ENCODE measurements around the gene GEMIN4.
"Not testable (repeated sequence)": the region's sequence is repeated elsewhere in the genome, so short reads cannot be mapped to it uniquely, and the experiment has no call there.

The GEMIN4 gene

GRCh38 chr17:789160-789840 is 37.2 kb upstream of the GEMIN4 start:
- no peak overlapping the region for H3K4me3 ChIP-seq (ENCODE audit: low read length)
- no peaks in the 10 kb centered on the region for H4K20me1 ChIP-seq (ENCODE audit: control insufficient read depth, insufficient read depth, low read depth, low read length)
- peaks cover 43% of the 10 kb centered on the region for H3K79me2 ChIP-seq (ENCODE audit: control insufficient read depth, low read length)
- H3K27ac ChIP-seq (ENCODE audit: low read depth, low read length), result no peak overlapping the region
- no peaks in the 10 kb centered on the region for H3K27me3 ChIP-seq (ENCODE audit: control insufficient read depth, low read length)
- H3F3A ChIP-seq (ENCODE audit: control insufficient read depth, insufficient read depth), result no peaks in the 10 kb centered on the region; the same call in 1 of the 2 replicates
- no peaks in the 10 kb centered on the region for H3K9me3 ChIP-seq (ENCODE audit: control insufficient read depth, insufficient read depth, low read length)
- H3K4me2 ChIP-seq (ENCODE audit: low read length), result no peak overlapping the region
- H3K4me1 ChIP-seq (ENCODE audit: control insufficient read depth, low read length), result peaks cover 7% of the 10 kb centered on the region
- TF ChIP-seq CTCF (IDR thresholded peaks at IDR 0.05; ENCODE audit: low read depth, low read length, poor library complexity, severe bottlenecking) (no peak), EZH2phosphoT487 (IDR thresholded peaks at IDR 0.05; ENCODE audit: borderline replicate concordance, low read length) (no peak)
- no peaks in the 10 kb centered on the region for H3K9me2 ChIP-seq (replicated peaks; ENCODE audit: control insufficient read depth, low read length)
- H3K36me3 ChIP-seq (ENCODE audit: control insufficient read depth, low read length), result peaks cover 74% of the 10 kb centered on the region

DNA sequence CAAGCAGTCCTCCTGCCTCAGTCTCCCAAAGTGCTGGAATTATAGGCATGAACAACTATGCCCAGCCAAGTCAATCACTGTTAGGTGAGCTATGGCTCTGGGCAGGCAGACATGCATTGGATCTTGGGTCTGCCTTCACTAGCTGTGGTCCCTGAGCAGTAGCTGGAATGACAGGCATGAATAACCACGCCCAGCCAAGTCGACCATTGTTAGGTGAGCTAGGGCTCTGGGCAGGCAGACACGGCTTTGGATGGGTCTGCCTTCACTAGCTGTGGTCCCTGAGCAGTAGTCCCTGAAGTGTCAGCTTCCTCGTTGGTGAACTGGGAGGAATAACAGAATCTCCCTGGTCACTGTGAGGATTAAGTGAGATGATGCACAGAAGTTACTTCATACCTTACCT is 36.5 kb upstream of the GEMIN4 start:
- Histone ChIP-seq H4K20me1 (ENCODE audit: control insufficient read depth, insufficient read depth, low read depth, low read length) (0 out of 2 replicates have a peak, but pooled peaks cover 4% of the 10 kb centered on the region), H3K9me2 (replicated peaks; ENCODE audit: control insufficient read depth, low read length) (no peaks in the 10 kb centered on the region), H3K4me2 (ENCODE audit: low read length) (no peak overlapping the region), H3K4me1 (ENCODE audit: control insufficient read depth, low read length) (peaks cover 15% of the 10 kb centered on the region), H3K9me3 (ENCODE audit: control insufficient read depth, insufficient read depth, low read length) (no peaks in the 10 kb centered on the region), H3K27ac (ENCODE audit: low read depth, low read length) (no peak overlapping the region), H3K79me2 (ENCODE audit: control insufficient read depth, low read length) (peaks cover 51% of the 10 kb centered on the region), H3K4me3 (ENCODE audit: low read length) (no peak overlapping the region), H3F3A (ENCODE audit: control insufficient read depth, insufficient read depth) (no peaks in the 10 kb centered on the region; the same call in 1 of the 2 replicates), H3K36me3 (ENCODE audit: control insufficient read depth, low read length) (peaks cover 79% of the 10 kb centered on the region), H3K27me3 (ENCODE audit: control insufficient read depth, low read length) (no peaks in the 10 kb centered on the region)
- TF ChIP-seq EZH2phosphoT487 (IDR thresholded peaks at IDR 0.05; ENCODE audit: borderline replicate concordance, low read length), result no peak

DNA sequence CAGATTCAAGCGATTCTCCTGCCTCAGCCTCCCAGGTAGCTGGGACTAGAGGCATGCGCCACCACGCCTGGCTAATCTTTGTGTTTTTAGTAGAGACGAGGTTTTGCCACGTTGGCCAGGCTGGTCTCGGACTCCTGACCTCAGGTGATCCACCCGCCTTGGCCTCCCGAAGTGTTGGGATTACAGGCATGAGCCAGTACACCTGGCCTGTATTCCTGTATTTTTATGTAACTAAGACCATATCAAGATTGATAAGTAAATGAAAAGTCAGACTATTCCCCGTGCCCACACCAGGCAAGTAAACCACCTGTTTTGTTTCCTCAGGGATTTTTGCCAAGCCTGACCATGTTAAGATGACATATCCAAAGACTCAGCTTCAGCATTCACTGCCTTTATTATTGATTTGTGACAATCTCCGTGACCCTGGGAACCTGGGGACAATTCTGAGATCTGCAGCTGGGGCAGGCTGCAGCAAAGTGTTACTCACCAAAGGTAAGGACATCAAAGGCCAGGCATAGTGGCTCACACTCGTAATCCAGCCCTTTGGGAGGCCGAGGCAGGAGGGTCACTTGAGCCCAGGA is 35.7 kb upstream of the GEMIN4 start:
- no peaks in the 10 kb centered on the region for H3K9me2 ChIP-seq (replicated peaks; ENCODE audit: control insufficient read depth, low read length)
- H3K36me3 ChIP-seq (ENCODE audit: control insufficient read depth, low read length), result peaks cover 76% of the 10 kb centered on the region
- H3K27me3 ChIP-seq (ENCODE audit: control insufficient read depth, low read length), result no peaks in the 10 kb centered on the region
- no peak overlapping the region for H3K4me2 ChIP-seq (ENCODE audit: low read length)
- no peak for TF ChIP-seq EZH2phosphoT487 (IDR thresholded peaks at IDR 0.05; ENCODE audit: borderline replicate concordance, low read length)
- no peak for TF ChIP-seq CTCF (IDR thresholded peaks at IDR 0.05; ENCODE audit: low read depth, low read length, poor library complexity, severe bottlenecking)
- no peak overlapping the region for H3K27ac ChIP-seq (ENCODE audit: low read depth, low read length)
- H3K4me3 ChIP-seq (ENCODE audit: low read length), result no peak overlapping the region
- H3K79me2 ChIP-seq (ENCODE audit: control insufficient read depth, low read length), result peaks cover 59% of the 10 kb centered on the region
- no peaks in the 10 kb centered on the region; the same call in 1 of the 2 replicates for H3F3A ChIP-seq (ENCODE audit: control insufficient read depth, insufficient read depth)
- no peaks in the 10 kb centered on the region for H3K9me3 ChIP-seq (ENCODE audit: control insufficient read depth, insufficient read depth, low read length)
- H3K4me1 ChIP-seq (ENCODE audit: control insufficient read depth, low read length), result peaks cover 21% of the 10 kb centered on the region
- H4K20me1 ChIP-seq (ENCODE audit: control insufficient read depth, insufficient read depth, low read depth, low read length), result 0 out of 2 replicates have a peak, but pooled peaks cover 4% of the 10 kb centered on the region

DNA sequence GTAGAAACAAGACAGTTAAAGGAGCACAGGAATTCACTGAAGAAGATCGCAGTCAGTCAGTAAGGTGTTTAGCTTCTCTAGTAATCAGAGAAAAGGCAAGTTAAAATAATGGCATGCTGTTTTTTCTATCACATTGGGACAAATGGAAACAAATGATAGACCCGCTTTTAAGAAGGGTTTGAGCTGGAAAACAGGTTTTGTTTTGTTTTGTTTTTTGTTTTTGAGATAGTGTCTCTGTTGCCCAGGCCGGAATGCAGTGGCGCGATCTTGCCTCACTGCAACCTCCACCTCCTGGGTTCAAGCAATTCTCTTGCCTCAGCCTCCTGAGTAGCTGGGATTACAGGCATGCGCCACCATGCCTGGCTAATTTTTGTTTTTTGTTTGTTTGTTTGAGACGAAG is 33.8 kb upstream of the GEMIN4 start:
- H4K20me1 ChIP-seq (ENCODE audit: control insufficient read depth, insufficient read depth, low read depth, low read length); H3K4me3 ChIP-seq (ENCODE audit: low read length); H3K27ac ChIP-seq (ENCODE audit: low read depth, low read length); H3K9me3 ChIP-seq (ENCODE audit: control insufficient read depth, insufficient read depth, low read length); H3K4me2 ChIP-seq (ENCODE audit: low read length); H3K9me2 ChIP-seq (replicated peaks; ENCODE audit: control insufficient read depth, low read length); H3K27me3 ChIP-seq (ENCODE audit: control insufficient read depth, low read length); H3F3A ChIP-seq (ENCODE audit: control insufficient read depth, insufficient read depth): not testable (repeated sequence)
- Histone ChIP-seq H3K4me1 (ENCODE audit: control insufficient read depth, low read length) (peaks cover 26% of the 10 kb centered on the region), H3K79me2 (ENCODE audit: control insufficient read depth, low read length) (peaks cover 77% of the 10 kb centered on the region), H3K36me3 (ENCODE audit: control insufficient read depth, low read length) (peaks cover 57% of the 10 kb centered on the region)

Data from DOHH2 (cell line).